SU-DHL-6 (cell line): ENCODE measurements around the gene NOL8.

Experiments used
- CTCF ChIP-seq: fragments of 200-600 bp; sonication (generic); IDR thresholded peaks from one replicate; pipeline ENCODE4 v1.5.1; 2017; ENCODE audit warnings: antibody characterized with exemption, mild to moderate bottlenecking, low read length, moderate library complexity; ENCODE audit not compliant: insufficient read depth, poor library complexity, severe bottlenecking
- EZH2phosphoT487 ChIP-seq: fragments of 200-600 bp; sonication (generic), shearing (Covaris generic); conservative IDR thresholded peaks from 2 replicates; pipeline ENCODE4 v1.6.1; 2018; ENCODE audit warnings: mild to moderate bottlenecking, antibody characterized with exemption, low read length, moderate library complexity, mixed read lengths

- TF ChIP-seq CTCF (no peak), EZH2phosphoT487 (no peak)
Measured at GRCh38 chr9:92324431-92324830, 719 bp downstream of the NOL8 start.
